PC-3 (cell line): ENCODE results near the gene SLC6A17. TPM values are rescaled to one million over a fixed set of nuclear protein-coding genes. Genes with fewer than 3 reads are reported as not detected.

ENCODE experiments used
- ATAC-seq: fragments of 200-7000 bp; cut with Tn5 transposase; 2 replicates; pipeline ENCODE4 v1.9.1; 2020; ENCODE audit warnings: mild to moderate bottlenecking, moderate library complexity
- BruUV-seq: library from RNA; stranded (reverse); fragments of 400-500 nt; replicated peaks from 2 replicates; lab custom pipeline; 2021; lab: Mats Ljungman, UMichigan
- CTCF ChIA-PET: fragments of 300-600 bp; sonication (Branson Sonifier 250); formaldehyde crosslinking; loops from one replicate; lab custom pipeline; 2022; ENCODE audit warnings: antibody characterized with exemption; lab: Charles Lee
- POLR2A ChIA-PET: fragments of 300-600 bp; sonication (Branson Sonifier 250); formaldehyde crosslinking; loops from one replicate; lab custom pipeline; 2022; ENCODE audit warnings: antibody characterized with exemption; ENCODE audit not compliant: unreplicated experiment; lab: Charles Lee
- DNase-seq: peaks from one replicate; pipeline ENCODE4 v3.0.0-alpha.2; 2015
- H2AFZ ChIP-seq: fragments of 300-600 bp; sonication (generic); 2 replicates; pipeline ENCODE4 v1.6.0; 2016; ENCODE audit warnings: antibody characterized with exemption, low read length
- H3F3A ChIP-seq: fragments of 300-600 bp; sonication (generic); one replicate; pipeline ENCODE4 v1.6.0; 2017; ENCODE audit warnings: antibody characterized with exemption, low read length, control low read depth, mild to moderate bottlenecking; ENCODE audit not compliant: unreplicated experiment
- H3K27ac ChIP-seq: fragments of 300-600 bp; sonication (generic); 2 replicates; pipeline ENCODE4 v1.5.1; 2016; ENCODE audit warnings: mild to moderate bottlenecking, low read length
- H3K27me3 ChIP-seq: fragments of 300-600 bp; sonication (generic); 2 replicates; pipeline ENCODE4 v1.6.1; 2016; ENCODE audit warnings: low read length, mixed read lengths
- H3K36me3 ChIP-seq: fragments of 300-600 bp; sonication (generic); 2 replicates; pipeline ENCODE4 v1.6.1; 2016; ENCODE audit warnings: low read depth, mixed run types, low read length, mixed read lengths
- H3K4me1 ChIP-seq: fragments of 300-600 bp; sonication (generic); 2 replicates; pipeline ENCODE4 v1.5.1; 2016; ENCODE audit warnings: low read length; ENCODE audit not compliant: insufficient read depth
- H3K4me2 ChIP-seq: fragments of 300-600 bp; sonication (generic); 2 replicates; pipeline ENCODE4 v1.6.0; 2016; ENCODE audit warnings: low read length
- H3K4me3 ChIP-seq: fragments of 300-600 bp; sonication (generic); 2 replicates; pipeline ENCODE4 v1.5.1; 2016; ENCODE audit warnings: mild to moderate bottlenecking, low read length, mixed read lengths
- H3K79me2 ChIP-seq: fragments of 300-600 bp; sonication (generic); 2 replicates; pipeline ENCODE4 v1.6.1; 2017; ENCODE audit warnings: low read length, mixed read lengths
- H3K9ac ChIP-seq: fragments of 300-600 bp; sonication (generic); 2 replicates; pipeline ENCODE4 v1.6.0; 2016; ENCODE audit warnings: mild to moderate bottlenecking, low read length
- H3K9me2 ChIP-seq: fragments of 300-600 bp; sonication (generic); replicated peaks from 2 replicates; pipeline ENCODE4 v1.6.1; 2016; ENCODE audit warnings: mixed run types, low read length, mixed read lengths
- H3K9me3 ChIP-seq: fragments of 300-600 bp; sonication (generic); 2 replicates; pipeline ENCODE4 v1.6.1; 2016; ENCODE audit warnings: low read length, mixed read lengths
- H4K20me1 ChIP-seq: fragments of 300-600 bp; sonication (generic); 2 replicates; pipeline ENCODE4 v1.6.1; 2016; ENCODE audit warnings: low read length, mixed read lengths
- EZH2phosphoT487 ChIP-seq: fragments of 300-600 bp; sonication (generic); IDR thresholded peaks from 2 replicates; pipeline ENCODE4 v1.6.1; 2018; ENCODE audit warnings: mild to moderate bottlenecking, antibody characterized with exemption, low read length, borderline replicate concordance
- intact Hi-C: fragments of 100-400 bp; cut with micrococcal nuclease; formaldehyde crosslinking; loops from 2 replicates; pipeline ENCODE4 v1.9.0; 2023
- total RNA-seq: library from RNA; depleted of rRNA; stranded (reverse); fragments of >200 nt; gene quantifications from 2 replicates; pipeline ENCODE4 v1.2.3, GENCODE V29; 2014; rRNA removed
- TF ChIP-seq, protein P1 (sequence below): fragments of 300-600 bp; sonication (generic); conservative IDR thresholded peaks from 2 replicates; pipeline ENCODE4 v1.5.1; 2017; ENCODE audit warnings: antibody characterized with exemption, low read depth, mild to moderate bottlenecking, low read length

The SLC6A17 gene
- total RNA-seq, 1 experiment from 2014 or later: not detected

DNA sequence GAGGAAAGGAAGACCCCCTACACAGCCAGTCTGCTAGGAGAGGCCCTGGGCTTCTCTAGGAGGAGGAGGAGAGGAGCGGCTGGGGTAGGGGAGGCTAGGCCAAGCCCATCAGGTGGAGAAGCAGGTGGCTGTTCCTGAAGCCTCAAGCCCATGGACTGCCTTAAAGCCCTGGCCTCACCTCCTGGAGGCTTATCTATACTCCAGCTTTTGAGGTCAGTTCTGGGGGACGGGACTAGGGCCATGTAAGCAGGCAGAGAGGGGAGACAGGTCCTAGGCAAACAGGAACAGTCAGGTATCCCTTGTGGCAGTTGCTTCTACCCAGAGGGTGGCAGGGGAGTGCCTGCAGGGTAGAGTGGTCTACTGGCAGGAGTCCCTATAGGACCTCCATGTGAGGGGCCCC is 100.5 kb downstream of the SLC6A17 start:
- Histone ChIP-seq H3K9ac (no peak overlapping the region), H2AFZ (no peak overlapping the region), H3K27me3 (peaks cover 24% of the 10 kb centered on the region), H3K9me2 (no peaks in the 10 kb centered on the region), H3K79me2 (no peaks in the 10 kb centered on the region), H3K27ac (no peak overlapping the region), H3K9me3 (no peaks in the 10 kb centered on the region), H3K4me1 (no peaks in the 10 kb centered on the region), H3F3A (no peaks in the 10 kb centered on the region), H3K4me2 (no peak overlapping the region), H3K4me3 (no peak overlapping the region), H4K20me1 (no peaks in the 10 kb centered on the region), H3K36me3 (no peaks in the 10 kb centered on the region)
- no peak for DNase-seq
- BruUV-seq: no TSS peak
- ATAC-seq: no peak
- intact Hi-C loops: no loop called here
- no peak for TF ChIP-seq EZH2phosphoT487
- TF ChIP-seq, protein P1, sequence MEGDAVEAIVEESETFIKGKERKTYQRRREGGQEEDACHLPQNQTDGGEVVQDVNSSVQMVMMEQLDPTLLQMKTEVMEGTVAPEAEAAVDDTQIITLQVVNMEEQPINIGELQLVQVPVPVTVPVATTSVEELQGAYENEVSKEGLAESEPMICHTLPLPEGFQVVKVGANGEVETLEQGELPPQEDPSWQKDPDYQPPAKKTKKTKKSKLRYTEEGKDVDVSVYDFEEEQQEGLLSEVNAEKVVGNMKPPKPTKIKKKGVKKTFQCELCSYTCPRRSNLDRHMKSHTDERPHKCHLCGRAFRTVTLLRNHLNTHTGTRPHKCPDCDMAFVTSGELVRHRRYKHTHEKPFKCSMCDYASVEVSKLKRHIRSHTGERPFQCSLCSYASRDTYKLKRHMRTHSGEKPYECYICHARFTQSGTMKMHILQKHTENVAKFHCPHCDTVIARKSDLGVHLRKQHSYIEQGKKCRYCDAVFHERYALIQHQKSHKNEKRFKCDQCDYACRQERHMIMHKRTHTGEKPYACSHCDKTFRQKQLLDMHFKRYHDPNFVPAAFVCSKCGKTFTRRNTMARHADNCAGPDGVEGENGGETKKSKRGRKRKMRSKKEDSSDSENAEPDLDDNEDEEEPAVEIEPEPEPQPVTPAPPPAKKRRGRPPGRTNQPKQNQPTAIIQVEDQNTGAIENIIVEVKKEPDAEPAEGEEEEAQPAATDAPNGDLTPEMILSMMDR: no peak
- ChIA-PET CTCF (no interaction called here), POLR2A (no interaction called here)

Other genes starting within 250 kb of the SLC6A17 start
- gene CSF1, start 239.6 kb upstream of the SLC6A17 start, total RNA-seq: 2.0 and 4.1 TPM in 2 replicates
- gene AHCYL1, start 165.7 kb upstream of the SLC6A17 start, total RNA-seq: 35.8 and 40.9 TPM in 2 replicates
- 41.4 and 44.3 TPM in 2 replicates for gene STRIP1, start 115.9 kb upstream of the SLC6A17 start, total RNA-seq
- not detected in 2 replicates for gene ALX3, start 79.8 kb upstream of the SLC6A17 start, total RNA-seq
- gene UBL4B, start 38.1 kb upstream of the SLC6A17 start, total RNA-seq: 0.07 TPM in 1 of 2 replicates, not detected in the other
- gene KCNC4, start 59.8 kb downstream of the SLC6A17 start, total RNA-seq: 1.6 and 3.6 TPM in 2 replicates
- gene RBM15, start 188.9 kb downstream of the SLC6A17 start, total RNA-seq: 41.3 and 47.0 TPM in 2 replicates
- 0.22 and 0.29 TPM in 2 replicates for gene SLC16A4, start 240.5 kb downstream of the SLC6A17 start, total RNA-seq